ENCODE data around the gene PGAM5. TPM values are rescaled to one million over a fixed set of nuclear protein-coding genes. Genes with fewer than 3 reads are reported as not detected.

Gene PGAM5
- total and polyA plus RNA-seq, 10 of the 15 experiments (the other 5 are each of a cell fraction or from before 2014, with no cell fraction given) = 8.2 to 90.9 (median 45.3) TPM

DNA sequence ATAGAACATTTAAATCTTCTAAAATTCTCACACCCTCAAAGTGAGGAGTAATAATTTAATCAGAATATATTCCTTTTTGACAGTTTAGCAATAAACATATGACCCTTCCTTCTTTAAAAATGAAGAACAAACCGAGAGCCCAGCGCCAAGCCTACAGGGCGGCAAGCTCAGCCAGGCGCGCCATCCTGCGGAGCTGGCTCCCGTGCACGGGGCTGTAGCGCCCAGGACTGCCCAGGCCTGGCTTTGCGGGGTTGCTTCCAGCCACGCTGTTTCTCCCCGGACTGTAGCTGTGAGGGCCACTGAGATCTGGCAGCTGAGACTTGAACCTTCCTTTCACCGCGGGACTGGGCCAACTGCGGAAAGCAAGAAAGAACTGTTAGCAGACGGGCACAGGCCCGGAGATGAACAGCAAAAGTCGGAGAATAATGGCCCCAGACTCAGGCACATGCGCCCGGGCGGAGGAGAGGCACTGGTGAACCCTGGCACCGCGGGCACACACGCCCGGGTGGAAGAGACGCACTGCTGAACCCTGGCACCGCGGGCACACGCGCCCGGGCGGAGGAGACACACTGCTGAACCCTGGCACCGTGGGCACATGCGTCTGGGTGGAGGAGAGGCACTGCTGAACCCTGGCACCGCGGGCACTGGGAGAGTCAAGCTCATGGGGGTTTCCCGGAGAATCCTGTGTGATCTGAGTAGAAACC is 16.6 kb downstream of the PGAM5 start:
- Histone ChIP-seq H4K20me1 (ENCODE audit: control insufficient read depth, insufficient read depth) (0 out of 2 replicates have a peak, but pooled peaks cover 8% of the 10 kb centered on the region), H2AFZ (ENCODE audit: control insufficient read depth, low read depth, low read length) (no peak overlapping the region), H3K4me2 (ENCODE audit: control insufficient read depth, insufficient read depth) (no peak overlapping the region), H3K9me3 (replicated peaks; ENCODE audit: control insufficient read depth, insufficient read depth, low read length) (no peaks in the 10 kb centered on the region; the same call in 2 of the 3 replicates), H3K79me2 (ENCODE audit: control insufficient read depth, insufficient read depth, low read length) (no peaks in the 10 kb centered on the region), H3K27me3 (replicated peaks in 1 of 2; ENCODE audit: control insufficient read depth in 2 of 2, insufficient read depth in 2 of 2, low read length in 1 of 2) (no peaks in the 10 kb centered on the region), H3K27ac (ENCODE audit: control insufficient read depth, insufficient read depth) (no peak overlapping the region), H3K36me3 (ENCODE audit: control insufficient read depth in 2 of 2, insufficient read depth in 2 of 2, low read length in 1 of 2) (peaks cover 28 to 43% of the 10 kb centered on the region in 2 experiments), H3K4me3 (no peak overlapping the region), H3K4me1 (ENCODE audit: control insufficient read depth, insufficient read depth, low read length) (no peaks in the 10 kb centered on the region), H3K9ac (ENCODE audit: control insufficient read depth, insufficient read depth, low read length) (no peak overlapping the region)
- ChIA-PET SMC1A (ENCODE audit: uncharacterized antibody, unreplicated experiment) (no interaction called here), POLR2A (no interaction called here), CTCF (interaction anchor here (0.6 kb wide), 1 partner anchor 743 kb away, joined by 3 read pairs; no protein-coding TSS in a partner anchor), RAD21 (ENCODE audit: unreplicated experiment) (no interaction called here)
- ATAC-seq = no peak
- intact Hi-C loops (cut with micrococcal nuclease; ENCODE audit: unreplicated experiment) = no loop called here
- no TSS peak for BruUV-seq (replicated peaks)
- no peak for FAIRE-seq
- WGBS (ENCODE audit: insufficient coverage, insufficient replicate concordance, low lambda C conversion rate, missing lambda C conversion rate) = 97% methylated on average over 37 of the region's 37 CpGs
- DNase-seq (ENCODE audit: low read depth, low spot score) = no peak
- in situ Hi-C loops (cut with MboI) = no loop called here
- TF ChIP-seq LARP7 (IDR thresholded peaks at IDR 0.05) = no peak
- no peak for TF ChIP-seq NFIC (IDR thresholded peaks at IDR 0.05; ENCODE audit: low read depth, low read length)
- TF ChIP-seq ZNF622 (IDR thresholded peaks at IDR 0.05) = no peak
- no peak for TF ChIP-seq NR2C1 (IDR thresholded peaks at IDR 0.05)
- TF ChIP-seq, protein P1, sequence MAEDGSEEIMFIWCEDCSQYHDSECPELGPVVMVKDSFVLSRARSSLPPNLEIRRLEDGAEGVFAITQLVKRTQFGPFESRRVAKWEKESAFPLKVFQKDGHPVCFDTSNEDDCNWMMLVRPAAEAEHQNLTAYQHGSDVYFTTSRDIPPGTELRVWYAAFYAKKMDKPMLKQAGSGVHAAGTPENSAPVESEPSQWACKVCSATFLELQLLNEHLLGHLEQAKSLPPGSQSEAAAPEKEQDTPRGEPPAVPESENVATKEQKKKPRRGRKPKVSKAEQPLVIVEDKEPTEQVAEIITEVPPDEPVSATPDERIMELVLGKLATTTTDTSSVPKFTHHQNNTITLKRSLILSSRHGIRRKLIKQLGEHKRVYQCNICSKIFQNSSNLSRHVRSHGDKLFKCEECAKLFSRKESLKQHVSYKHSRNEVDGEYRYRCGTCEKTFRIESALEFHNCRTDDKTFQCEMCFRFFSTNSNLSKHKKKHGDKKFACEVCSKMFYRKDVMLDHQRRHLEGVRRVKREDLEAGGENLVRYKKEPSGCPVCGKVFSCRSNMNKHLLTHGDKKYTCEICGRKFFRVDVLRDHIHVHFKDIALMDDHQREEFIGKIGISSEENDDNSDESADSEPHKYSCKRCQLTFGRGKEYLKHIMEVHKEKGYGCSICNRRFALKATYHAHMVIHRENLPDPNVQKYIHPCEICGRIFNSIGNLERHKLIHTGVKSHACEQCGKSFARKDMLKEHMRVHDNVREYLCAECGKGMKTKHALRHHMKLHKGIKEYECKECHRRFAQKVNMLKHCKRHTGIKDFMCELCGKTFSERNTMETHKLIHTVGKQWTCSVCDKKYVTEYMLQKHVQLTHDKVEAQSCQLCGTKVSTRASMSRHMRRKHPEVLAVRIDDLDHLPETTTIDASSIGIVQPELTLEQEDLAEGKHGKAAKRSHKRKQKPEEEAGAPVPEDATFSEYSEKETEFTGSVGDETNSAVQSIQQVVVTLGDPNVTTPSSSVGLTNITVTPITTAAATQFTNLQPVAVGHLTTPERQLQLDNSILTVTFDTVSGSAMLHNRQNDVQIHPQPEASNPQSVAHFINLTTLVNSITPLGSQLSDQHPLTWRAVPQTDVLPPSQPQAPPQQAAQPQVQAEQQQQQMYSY (CRISPR knock-in tag; IDR thresholded peaks at IDR 0.05) = no peak
- TF ChIP-seq HCFC1 (IDR thresholded peaks at IDR 0.05; ENCODE audit: low read length) = no peak
- no peak for TF ChIP-seq HDAC2 (IDR thresholded peaks at IDR 0.05)
- TF ChIP-seq, protein P2, sequence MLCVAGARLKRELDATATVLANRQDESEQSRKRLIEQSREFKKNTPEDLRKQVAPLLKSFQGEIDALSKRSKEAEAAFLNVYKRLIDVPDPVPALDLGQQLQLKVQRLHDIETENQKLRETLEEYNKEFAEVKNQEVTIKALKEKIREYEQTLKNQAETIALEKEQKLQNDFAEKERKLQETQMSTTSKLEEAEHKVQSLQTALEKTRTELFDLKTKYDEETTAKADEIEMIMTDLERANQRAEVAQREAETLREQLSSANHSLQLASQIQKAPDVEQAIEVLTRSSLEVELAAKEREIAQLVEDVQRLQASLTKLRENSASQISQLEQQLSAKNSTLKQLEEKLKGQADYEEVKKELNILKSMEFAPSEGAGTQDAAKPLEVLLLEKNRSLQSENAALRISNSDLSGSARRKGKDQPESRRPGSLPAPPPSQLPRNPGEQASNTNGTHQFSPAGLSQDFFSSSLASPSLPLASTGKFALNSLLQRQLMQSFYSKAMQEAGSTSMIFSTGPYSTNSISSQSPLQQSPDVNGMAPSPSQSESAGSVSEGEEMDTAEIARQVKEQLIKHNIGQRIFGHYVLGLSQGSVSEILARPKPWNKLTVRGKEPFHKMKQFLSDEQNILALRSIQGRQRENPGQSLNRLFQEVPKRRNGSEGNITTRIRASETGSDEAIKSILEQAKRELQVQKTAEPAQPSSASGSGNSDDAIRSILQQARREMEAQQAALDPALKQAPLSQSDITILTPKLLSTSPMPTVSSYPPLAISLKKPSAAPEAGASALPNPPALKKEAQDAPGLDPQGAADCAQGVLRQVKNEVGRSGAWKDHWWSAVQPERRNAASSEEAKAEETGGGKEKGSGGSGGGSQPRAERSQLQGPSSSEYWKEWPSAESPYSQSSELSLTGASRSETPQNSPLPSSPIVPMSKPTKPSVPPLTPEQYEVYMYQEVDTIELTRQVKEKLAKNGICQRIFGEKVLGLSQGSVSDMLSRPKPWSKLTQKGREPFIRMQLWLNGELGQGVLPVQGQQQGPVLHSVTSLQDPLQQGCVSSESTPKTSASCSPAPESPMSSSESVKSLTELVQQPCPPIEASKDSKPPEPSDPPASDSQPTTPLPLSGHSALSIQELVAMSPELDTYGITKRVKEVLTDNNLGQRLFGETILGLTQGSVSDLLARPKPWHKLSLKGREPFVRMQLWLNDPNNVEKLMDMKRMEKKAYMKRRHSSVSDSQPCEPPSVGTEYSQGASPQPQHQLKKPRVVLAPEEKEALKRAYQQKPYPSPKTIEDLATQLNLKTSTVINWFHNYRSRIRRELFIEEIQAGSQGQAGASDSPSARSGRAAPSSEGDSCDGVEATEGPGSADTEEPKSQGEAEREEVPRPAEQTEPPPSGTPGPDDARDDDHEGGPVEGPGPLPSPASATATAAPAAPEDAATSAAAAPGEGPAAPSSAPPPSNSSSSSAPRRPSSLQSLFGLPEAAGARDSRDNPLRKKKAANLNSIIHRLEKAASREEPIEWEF (IDR thresholded peaks at IDR 0.05; ENCODE audit: insufficient replicate concordance, low read depth, low read length) = no peak
- TF ChIP-seq GATAD2B (conservative IDR thresholded peaks at IDR 0.05; ENCODE audit: low read depth) = no peak
- TF ChIP-seq TBL1XR1 (IDR thresholded peaks at IDR 0.05; ENCODE audit: low read depth, low read length) = no peak
- no peak for TF ChIP-seq NRF1 (conservative IDR thresholded peaks at IDR 0.05; ENCODE audit: low read depth, low read length)
- no peak for TF ChIP-seq SRF (IDR thresholded peaks at IDR 0.05; ENCODE audit: low read depth in 2 of 2, low read length in 2 of 2)
- TF ChIP-seq CBX3 (IDR thresholded peaks at IDR 0.05; ENCODE audit: borderline replicate concordance, low read depth) = no peak
- no peak for TF ChIP-seq TCF12 (IDR thresholded peaks at IDR 0.05; ENCODE audit: low read depth, low read length)
- TF ChIP-seq SMAD1 (IDR thresholded peaks at IDR 0.05; ENCODE audit: low read depth, partially characterized antibody) = no peak
- no peak for TF ChIP-seq EP300 (IDR thresholded peaks at IDR 0.05; ENCODE audit: borderline replicate concordance in 1 of 2, control insufficient read depth in 1 of 2, low read depth in 2 of 2, low read length in 2 of 2)

Data from GM12878 (cell line).